Measurements from ENCODE around the gene ASL. TPM values are rescaled to one million over a fixed set of nuclear protein-coding genes. Genes with fewer than 3 reads are reported as not detected.
A peak's percentile ranks its signal among the peaks of the same experiment; 100 is the strongest.

ASL gene
- total and polyA plus RNA-seq, 12 donors = 12.0 to 32.1 (median 25.3) TPM

GRCh38 chr7:66092654-66093053, 17.0 kb downstream of the ASL start:
- H3K36me3 ChIP-seq (replicated peaks in 1 of 2) = no peaks in the 10 kb centered on the region
- WGBS, 4 donors = 94 to 100% (median 97%) methylated on average over 6 to 19 of the region's 19 CpGs
- H3K27me3 ChIP-seq = no peaks in the 10 kb centered on the region
- DNase-seq = no peak
- H3K4me1 ChIP-seq (replicated peaks in 1 of 2) = no peaks in the 10 kb centered on the region
- H3K4me3 ChIP-seq = no peak overlapping the region
- no peak overlapping the region for H3K27ac ChIP-seq
- no peaks in the 10 kb centered on the region for H3K9me3 ChIP-seq (replicated peaks in 1 of 3)
- TF ChIP-seq CTCF (IDR thresholded peaks at IDR 0.05) = no peak
- intact Hi-C loops (cut with DNase I) = no loop called here

GRCh38 chr7:66095010-66095409, 19.4 kb downstream of the ASL start:
- no peak for TF ChIP-seq CTCF (IDR thresholded peaks at IDR 0.05)
- TF ChIP-seq POLR2A (IDR thresholded peaks at IDR 0.05) = no peak
- intact Hi-C loops (cut with DNase I) = no loop called here
- no peak overlapping the region for H3K4me3 ChIP-seq
- no peaks in the 10 kb centered on the region for H3K36me3 ChIP-seq (replicated peaks in 1 of 2)
- H3K27me3 ChIP-seq = no peaks in the 10 kb centered on the region
- WGBS, 4 donors = 79 to 98% (median 93%) methylated on average over 2 to 4 of the region's 4 CpGs
- H3K27ac ChIP-seq = no peak overlapping the region
- H3K4me1 ChIP-seq (replicated peaks in 1 of 2) = peaks cover 0 to 5% of the 10 kb centered on the region in 2 donors
- DNase-seq = no peak
- H3K9me3 ChIP-seq (replicated peaks in 1 of 3) = no peaks in the 10 kb centered on the region

GRCh38 chr7:66099232-66099550, 23.6 kb downstream of the ASL start:
- no peaks in the 10 kb centered on the region for H3K27me3 ChIP-seq
- intact Hi-C loops (cut with DNase I) = no loop called here
- no peaks in the 10 kb centered on the region for H3K36me3 ChIP-seq (replicated peaks in 1 of 2)
- WGBS, 4 donors = 38% methylated on average over 1 of the region's 2 CpGs; no CpG with 5 or more reads in 3 of the 4 donors
- H3K4me3 ChIP-seq = no peak overlapping the region
- H3K9me3 ChIP-seq (replicated peaks in 1 of 3) = no peaks in the 10 kb centered on the region
- peak in 2 of 7 donors; percentile 19 to 41 for DNase-seq
- H3K4me1 ChIP-seq (replicated peaks in 1 of 2) = peaks cover 0 to 5% of the 10 kb centered on the region in 2 donors
- peak overlapping the region in 1 of 5 donors; percentile 80 for H3K27ac ChIP-seq
- TF ChIP-seq POLR2A (IDR thresholded peaks at IDR 0.05) = no peak
- no peak for TF ChIP-seq CTCF (IDR thresholded peaks at IDR 0.05)

GRCh38 chr7:66099551-66100407, 24.2 kb downstream of the ASL start:
- intact Hi-C loops (cut with DNase I) = no loop called here

More at GRCh38 chr7:66099551-66100407, 24.2 kb downstream of the ASL start:
- peak; percentile 9 to 63 for TF ChIP-seq POLR2A (IDR thresholded peaks at IDR 0.05)
- TF ChIP-seq CTCF (IDR thresholded peaks at IDR 0.05) = no peak
- H3K27me3 ChIP-seq = no peaks in the 10 kb centered on the region
- WGBS, 4 donors = 1 to 3% (median 1%) methylated on average over 15 of the region's 15 CpGs
- no peaks in the 10 kb centered on the region for H3K9me3 ChIP-seq (replicated peaks in 1 of 3)
- H3K27ac ChIP-seq = peak overlapping the region in 4 of 5 donors; percentile 61 to 84 (median 78)
- DNase-seq = peak; percentile 78 to 93 (median 87)
- H3K36me3 ChIP-seq (replicated peaks in 1 of 2) = no peaks in the 10 kb centered on the region
- peaks cover 0 to 5% of the 10 kb centered on the region in 2 donors for H3K4me1 ChIP-seq (replicated peaks in 1 of 2)
- peak overlapping the region in 2 of 4 donors; percentile 9 to 42 for H3K4me3 ChIP-seq

All from adrenal gland (tissue), 12 donors.